ENCODE measurements around the gene CFAP43. TPM values are rescaled to one million over a fixed set of nuclear protein-coding genes. Genes with fewer than 3 reads are reported as not detected.
A peak's percentile ranks its signal among the peaks of the same experiment; 100 is the strongest.

Gene CFAP43
- total RNA-seq, 1 donor from 2014 or later: not detected

GRCh38 chr10:104257235-104257634 is 25.1 kb upstream of the CFAP43 start:
- no peak overlapping the region for H3K4me3 Mint-ChIP-seq
- POLR2A ChIA-PET: interaction anchor here (5.1 kb wide), 1 partner anchor 11 kb away, joined by 45 read pairs; the partner anchor contains the start of gene GSTO2
- peaks cover 54% of the 10 kb centered on the region for H3K36me3 Mint-ChIP-seq (ENCODE audit: low read depth)
- CTCF ChIA-PET: interaction anchor here (4.9 kb wide), 1 partner anchor 17 kb away, joined by 23 read pairs; no protein-coding TSS in a partner anchor
- H3K27ac Mint-ChIP-seq: peak overlapping the region; percentile 59
- H3K4me1 Mint-ChIP-seq: peaks cover 55% of the 10 kb centered on the region
- ATAC-seq (ENCODE audit: low read depth) (no peak), DNase-seq (no peak)
- H3K9me3 Mint-ChIP-seq: no peaks in the 10 kb centered on the region
- H3K27me3 Mint-ChIP-seq: no peaks in the 10 kb centered on the region
- intact Hi-C loops (cut with micrococcal nuclease): no loop called here
- TF ChIP-seq, protein P1, sequence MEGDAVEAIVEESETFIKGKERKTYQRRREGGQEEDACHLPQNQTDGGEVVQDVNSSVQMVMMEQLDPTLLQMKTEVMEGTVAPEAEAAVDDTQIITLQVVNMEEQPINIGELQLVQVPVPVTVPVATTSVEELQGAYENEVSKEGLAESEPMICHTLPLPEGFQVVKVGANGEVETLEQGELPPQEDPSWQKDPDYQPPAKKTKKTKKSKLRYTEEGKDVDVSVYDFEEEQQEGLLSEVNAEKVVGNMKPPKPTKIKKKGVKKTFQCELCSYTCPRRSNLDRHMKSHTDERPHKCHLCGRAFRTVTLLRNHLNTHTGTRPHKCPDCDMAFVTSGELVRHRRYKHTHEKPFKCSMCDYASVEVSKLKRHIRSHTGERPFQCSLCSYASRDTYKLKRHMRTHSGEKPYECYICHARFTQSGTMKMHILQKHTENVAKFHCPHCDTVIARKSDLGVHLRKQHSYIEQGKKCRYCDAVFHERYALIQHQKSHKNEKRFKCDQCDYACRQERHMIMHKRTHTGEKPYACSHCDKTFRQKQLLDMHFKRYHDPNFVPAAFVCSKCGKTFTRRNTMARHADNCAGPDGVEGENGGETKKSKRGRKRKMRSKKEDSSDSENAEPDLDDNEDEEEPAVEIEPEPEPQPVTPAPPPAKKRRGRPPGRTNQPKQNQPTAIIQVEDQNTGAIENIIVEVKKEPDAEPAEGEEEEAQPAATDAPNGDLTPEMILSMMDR (IDR thresholded peaks at IDR 0.05): no peak

GRCh38 chr10:104256335-104256961 is 24.3 kb upstream of the CFAP43 start:
- H3K9me3 Mint-ChIP-seq: no peaks in the 10 kb centered on the region
- H3K27ac Mint-ChIP-seq: peak overlapping the region; percentile 88
- H3K4me1 Mint-ChIP-seq: peaks cover 54% of the 10 kb centered on the region
- DNase-seq: no peak
- ChIA-PET POLR2A (interaction anchor here (5.1 kb wide), 1 partner anchor 12 kb away, joined by 45 read pairs; the partner anchor contains the start of gene GSTO2), CTCF (interaction anchor here (4.9 kb wide), 1 partner anchor 18 kb away, joined by 23 read pairs; no protein-coding TSS in a partner anchor)
- intact Hi-C loops (cut with micrococcal nuclease): no loop called here
- peaks cover 48% of the 10 kb centered on the region for H3K36me3 Mint-ChIP-seq (ENCODE audit: low read depth)
- no peak for ATAC-seq (ENCODE audit: low read depth)
- H3K4me3 Mint-ChIP-seq: peak overlapping the region; percentile 93
- H3K27me3 Mint-ChIP-seq: peaks cover 4% of the 10 kb centered on the region
- TF ChIP-seq, protein P1 (IDR thresholded peaks at IDR 0.05): no peak

DNA sequence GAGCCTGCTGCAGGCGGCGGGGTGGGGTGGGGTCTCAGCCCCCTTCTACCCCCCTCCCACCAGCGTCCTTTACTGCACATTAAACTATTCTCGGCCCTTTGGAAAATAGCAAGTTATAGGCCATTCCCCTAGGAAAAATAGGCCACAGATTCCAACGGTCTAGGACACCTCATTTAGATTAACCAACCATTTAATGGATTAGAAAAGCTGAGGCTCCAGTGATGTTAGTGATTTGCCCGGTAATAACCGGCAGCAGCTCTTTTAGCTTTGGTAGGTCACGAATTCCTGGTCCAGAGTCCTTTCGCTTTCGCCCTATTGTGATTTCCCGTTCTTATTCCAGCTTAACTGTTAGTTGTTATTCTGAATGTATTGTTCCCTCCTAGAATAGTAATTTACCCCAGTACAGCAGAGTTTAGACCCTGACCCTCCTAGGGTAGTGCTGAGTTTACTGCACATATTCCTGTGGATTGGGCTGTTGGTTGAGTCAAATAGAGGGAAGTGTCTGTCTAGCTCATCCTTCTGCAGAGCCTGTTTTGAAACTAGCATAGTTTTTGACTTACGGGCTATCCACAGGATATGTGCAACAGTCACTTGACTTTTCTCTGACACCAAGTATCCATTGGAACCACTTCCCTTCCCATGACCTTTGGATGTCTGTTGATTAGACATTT is 23.3 kb upstream of the CFAP43 start:
- Mint-ChIP-seq H3K4me3 (peak overlapping the region; percentile 93), H3K36me3 (ENCODE audit: low read depth) (peaks cover 38% of the 10 kb centered on the region), H3K27me3 (peaks cover 4% of the 10 kb centered on the region), H3K9me3 (no peaks in the 10 kb centered on the region), H3K27ac (peak overlapping the region; percentile 88), H3K4me1 (peaks cover 44% of the 10 kb centered on the region)
- intact Hi-C loops (cut with micrococcal nuclease): no loop called here
- TF ChIP-seq, protein P1 (IDR thresholded peaks at IDR 0.05): no peak
- no peak for DNase-seq
- ChIA-PET POLR2A (interaction anchor here (0.8 to 5.1 kb wide), 4 partner anchors 9 to 339 kb away, joined by 6 to 45 read pairs (median 9); partner anchors contain the start of genes GSTO2 and SFR1), CTCF (interaction anchor here (1.1 to 4.9 kb wide), 5 partner anchors 19 to 370 kb away, joined by 4 to 23 read pairs (median 4); no protein-coding TSS in a partner anchor)
- ATAC-seq (ENCODE audit: low read depth): peak; percentile 26

- Mint-ChIP-seq H3K4me1 (peaks cover 37% of the 10 kb centered on the region), H3K36me3 (ENCODE audit: low read depth) (peaks cover 31% of the 10 kb centered on the region), H3K27me3 (peaks cover 8% of the 10 kb centered on the region), H3K27ac (peak within 1 kb of the TSS; percentile 88), H3K4me3 (peak within 1 kb of the TSS; percentile 93), H3K9me3 (no peaks in the 10 kb centered on the region)
- ChIA-PET CTCF (interaction anchor here (0.6 to 4.9 kb wide), 6 partner anchors 19 to 369 kb away, joined by 3 to 23 read pairs (median 4); no protein-coding TSS in a partner anchor), POLR2A (interaction anchor here (0.8 to 5.1 kb wide), 7 partner anchors 8 to 133 kb away, joined by 3 to 45 read pairs (median 4); partner anchors contain the start of genes GSTO2 and SFR1)
- intact Hi-C loops (cut with micrococcal nuclease): loop anchor here (1.0 kb wide), 2 partner anchors 15 to 22 kb away; partner anchors contain the start of genes CFAP43 and GSTO2
- DNase-seq (peak; percentile 44), ATAC-seq (ENCODE audit: low read depth) (peak; percentile 84)
- TF ChIP-seq, protein P1 (IDR thresholded peaks at IDR 0.05): no peak
Observed at GRCh38 chr10:104254493-104255310, 22.5 kb upstream of the CFAP43 start, which contains the start of gene GSTO1. GSTO1 (plus strand) TSS chr10:104254892; CDS start chr10:104254929, 37 bp downstream.
